ENCODE measurements around the gene JMJD4. TPM values are rescaled to one million over a fixed set of nuclear protein-coding genes. Genes with fewer than 3 reads are reported as not detected.

Gene JMJD4
- total and polyA plus RNA-seq, 2 donors (not counting 3 experiments of a cell fraction or from before 2014, with no cell fraction given), result 17.3 to 31.2 TPM

DNA sequence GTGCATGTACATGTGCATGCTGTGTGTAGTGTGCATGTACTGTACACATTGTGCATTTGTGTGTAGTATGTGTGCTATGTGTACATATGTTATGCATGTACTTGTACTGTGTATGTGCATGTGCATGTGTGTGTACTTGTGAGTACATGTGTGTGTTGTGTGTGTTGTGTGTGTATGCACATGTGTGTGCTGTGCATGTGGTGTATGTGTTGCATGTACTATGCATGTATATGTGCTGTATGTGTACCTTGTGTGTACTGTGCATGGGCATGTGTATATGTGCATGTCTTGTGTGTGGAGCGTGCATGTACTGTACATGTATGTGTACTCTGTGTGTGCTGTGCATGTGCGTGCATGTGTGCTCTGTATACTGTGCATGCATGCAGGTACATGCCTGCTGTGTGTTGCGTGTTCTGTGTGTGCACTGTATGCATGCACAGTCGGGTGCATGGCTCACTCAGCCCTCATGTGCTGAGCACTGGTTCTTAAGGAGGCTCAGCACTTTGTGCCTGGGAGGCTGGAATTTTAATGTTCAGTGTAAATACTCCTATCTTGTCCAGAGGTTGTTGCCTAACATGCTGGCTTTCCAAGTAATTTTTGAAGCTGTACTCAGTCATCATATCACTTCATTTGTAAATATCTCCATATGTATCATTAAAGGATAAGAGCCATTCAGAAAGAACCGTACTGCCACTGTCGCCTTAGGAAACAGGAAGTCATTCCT, 32.5 kb upstream of the JMJD4 start:
- Histone ChIP-seq H3K9me1 (replicated peaks; ENCODE audit: control insufficient read depth, extremely low read depth, insufficient read depth, low read length) (no peaks in the 10 kb centered on the region), H3K27me3 (ENCODE audit: control insufficient read depth in 2 of 2, insufficient read depth in 2 of 2, low read length in 2 of 2) (no peaks in the 10 kb centered on the region), H3K79me2 (ENCODE audit: control insufficient read depth, insufficient read depth, low read length) (no peaks in the 10 kb centered on the region), H3K9ac (replicated peaks; ENCODE audit: extremely low read depth, insufficient read depth, low read length) (no peak overlapping the region), H3K4me1 (ENCODE audit: control insufficient read depth, extremely low read depth, insufficient read depth, low read length) (peaks cover 3% of the 10 kb centered on the region), H3K4me2 (ENCODE audit: insufficient read depth, low read length) (no peak overlapping the region), H3K27ac (ENCODE audit: insufficient read depth, low read depth, low read length) (no peak overlapping the region), H2AFZ (ENCODE audit: low read depth, low read length) (no peak overlapping the region), H3K9me3 (replicated peaks; ENCODE audit: control insufficient read depth, insufficient read depth, low read length) (no peaks in the 10 kb centered on the region), H3K4me3 (replicated peaks in 1 of 3; ENCODE audit: insufficient read depth in 1 of 3, low read depth in 1 of 3, low read length in 3 of 3) (no peak overlapping the region), H3K36me3 (ENCODE audit: control insufficient read depth in 2 of 2, extremely low read depth in 1 of 2, insufficient read depth in 2 of 2, low read length in 2 of 2) (peaks cover 0 to 22% of the 10 kb centered on the region in 2 experiments), H4K20me1 (replicated peaks; ENCODE audit: control insufficient read depth, extremely low read depth, insufficient read depth, low read length) (no peaks in the 10 kb centered on the region)
- DNase-seq (ENCODE audit: low read depth, low spot score) (no peak), FAIRE-seq (no peak)
- no TSS peak for BruUV-seq (replicated peaks)
- ChIA-PET POLR2A (no interaction called here), CTCF (no interaction called here)
- dilution Hi-C loops (cut with MboI; ENCODE audit: extremely low pct_ligation_motif_present, low sequenced_read_pairs) (no loop called here), intact Hi-C loops (cut with micrococcal nuclease) (no loop called here)
- TF ChIP-seq, protein P1, sequence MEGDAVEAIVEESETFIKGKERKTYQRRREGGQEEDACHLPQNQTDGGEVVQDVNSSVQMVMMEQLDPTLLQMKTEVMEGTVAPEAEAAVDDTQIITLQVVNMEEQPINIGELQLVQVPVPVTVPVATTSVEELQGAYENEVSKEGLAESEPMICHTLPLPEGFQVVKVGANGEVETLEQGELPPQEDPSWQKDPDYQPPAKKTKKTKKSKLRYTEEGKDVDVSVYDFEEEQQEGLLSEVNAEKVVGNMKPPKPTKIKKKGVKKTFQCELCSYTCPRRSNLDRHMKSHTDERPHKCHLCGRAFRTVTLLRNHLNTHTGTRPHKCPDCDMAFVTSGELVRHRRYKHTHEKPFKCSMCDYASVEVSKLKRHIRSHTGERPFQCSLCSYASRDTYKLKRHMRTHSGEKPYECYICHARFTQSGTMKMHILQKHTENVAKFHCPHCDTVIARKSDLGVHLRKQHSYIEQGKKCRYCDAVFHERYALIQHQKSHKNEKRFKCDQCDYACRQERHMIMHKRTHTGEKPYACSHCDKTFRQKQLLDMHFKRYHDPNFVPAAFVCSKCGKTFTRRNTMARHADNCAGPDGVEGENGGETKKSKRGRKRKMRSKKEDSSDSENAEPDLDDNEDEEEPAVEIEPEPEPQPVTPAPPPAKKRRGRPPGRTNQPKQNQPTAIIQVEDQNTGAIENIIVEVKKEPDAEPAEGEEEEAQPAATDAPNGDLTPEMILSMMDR (IDR thresholded peaks at IDR 0.05; ENCODE audit: extremely low read depth in 1 of 2, insufficient read depth in 1 of 2, low read depth in 1 of 2, low read length in 2 of 2), result no peak
- TF ChIP-seq MYC (IDR thresholded peaks at IDR 0.05; ENCODE audit: low read depth, low read length) (no peak), GATA2 (IDR thresholded peaks at IDR 0.05; ENCODE audit: insufficient read depth, insufficient read length, low read depth, low read length) (no peak), EZH2 (IDR thresholded peaks at IDR 0.05; ENCODE audit: borderline replicate concordance, low read depth, low read length, severe bottlenecking) (no peak), FOS (IDR thresholded peaks at IDR 0.05; ENCODE audit: borderline replicate concordance, insufficient read depth, low read length) (no peak), POLR2AphosphoS5 (IDR thresholded peaks at IDR 0.05; ENCODE audit: insufficient read depth, low read depth, low read length) (no peak), POLR2A (IDR thresholded peaks at IDR 0.05; ENCODE audit: low read depth, low read length) (no peak), JUN (IDR thresholded peaks at IDR 0.05; ENCODE audit: borderline replicate concordance, insufficient read depth, insufficient read length, low read depth) (no peak)
- TF ChIP-seq, protein P2, sequence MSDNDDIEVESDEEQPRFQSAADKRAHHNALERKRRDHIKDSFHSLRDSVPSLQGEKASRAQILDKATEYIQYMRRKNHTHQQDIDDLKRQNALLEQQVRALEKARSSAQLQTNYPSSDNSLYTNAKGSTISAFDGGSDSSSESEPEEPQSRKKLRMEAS (IDR thresholded peaks at IDR 0.05; ENCODE audit: insufficient read depth, insufficient read length), result no peak

Data from endothelial cell of umbilical vein (primary cell).